Endodermal cell (in vitro differentiated cells): ENCODE results near the gene FBXO47. TPM values are rescaled to one million over a fixed set of nuclear protein-coding genes. Genes with fewer than 3 reads are reported as not detected.

Source experiments
- DNase-seq: peaks from one replicate; pipeline ENCODE4 v3.0.0-alpha.2; 2017
- H3K27ac ChIP-seq: 2 replicates; pipeline ENCODE4 v1.5.1; 2013; ENCODE audit warnings: mild to moderate bottlenecking, low read depth, low read length, moderate library complexity
- H3K27me3 ChIP-seq: 2 replicates; pipeline ENCODE4 v1.6.1; 2013; ENCODE audit warnings: mild to moderate bottlenecking, low read length, moderate library complexity; ENCODE audit not compliant: insufficient read depth, control insufficient read depth, poor library complexity, severe bottlenecking
- H3K36me3 ChIP-seq: 2 replicates; pipeline ENCODE4 v1.7.0; 2013; ENCODE audit warnings: mild to moderate bottlenecking, low read length, moderate library complexity; ENCODE audit not compliant: control insufficient read depth, insufficient read depth
- H3K4me1 ChIP-seq: one replicate; pipeline ENCODE4 v1.7.0; 2013; ENCODE audit warnings: low read length; ENCODE audit not compliant: control insufficient read depth, insufficient read depth
- H3K4me3 ChIP-seq: 2 replicates; pipeline ENCODE4 v1.5.1; 2013; ENCODE audit warnings: mild to moderate bottlenecking, low read length, moderate library complexity
- H3K9ac ChIP-seq: 2 replicates; pipeline ENCODE4 v1.6.1; 2013; ENCODE audit warnings: mild to moderate bottlenecking, low read length, moderate library complexity; ENCODE audit not compliant: poor library complexity, severe bottlenecking; ENCODE audit errors: extremely low read depth
- H3K9me3 ChIP-seq: 2 replicates; pipeline ENCODE4 v1.6.1; 2013; ENCODE audit warnings: mild to moderate bottlenecking, low read length, moderate library complexity; ENCODE audit not compliant: control insufficient read depth
- H3K27ac Mint-ChIP-seq: 2 replicates; pipeline ENCODE4 v1.8.0; 2020; ENCODE audit warnings: mixed read lengths
- H3K27me3 Mint-ChIP-seq: 2 replicates; pipeline ENCODE4 v1.8.0; 2021; ENCODE audit warnings: mild to moderate bottlenecking, mixed read lengths; ENCODE audit not compliant: insufficient read depth
- H3K36me3 Mint-ChIP-seq: 2 replicates; pipeline ENCODE4 v1.8.0; 2020; ENCODE audit warnings: low read depth, mixed read lengths
- H3K4me1 Mint-ChIP-seq: 2 replicates; pipeline ENCODE4 v1.8.0; 2020; ENCODE audit warnings: mixed read lengths
- H3K4me3 Mint-ChIP-seq: 2 replicates; pipeline ENCODE4 v1.8.0; 2020; ENCODE audit warnings: mild to moderate bottlenecking, moderate library complexity, mixed read lengths
- H3K9me3 Mint-ChIP-seq: 2 replicates; pipeline ENCODE4 v1.8.0; 2020; ENCODE audit warnings: mild to moderate bottlenecking, mixed read lengths
- CTCF ChIP-seq: fragments of 200-600 bp; sonication (generic); conservative IDR thresholded peaks from 2 replicates; pipeline ENCODE4 v1.5.0; 2021; ENCODE audit warnings: antibody characterized with exemption, mild to moderate bottlenecking
- WGBS, 2 experiments: methylation state at CpG; one replicate each; pipeline versions ENCODE4 v1.1.5 to v1.1.7; 2013; ENCODE audit warnings: missing lambda C conversion rate in 2 of 2, mixed read lengths in 1 of 2; ENCODE audit not compliant: insufficient coverage in 1 of 2, insufficient read length in 1 of 2; 5-methylcytosine and 5-hydroxymethylcytosine counted together
- total RNA-seq, 2 donors: library from RNA; stranded (reverse); fragmentation: NEBNext Ultra II Directional in 1 of 2; extraction: Animal tissue kit (Norgen Biotek cat#: 25700) in 1 of 2; gene quantifications; 2 replicates in 1 of 2; 3 replicates in 1 of 2; pipeline ENCODE4 v1.2.1, GENCODE V29; 2021

Gene FBXO47
- total RNA-seq, 2 donors from 2014 or later: not detected

GRCh38 chr17:39011907-39012468 is 44.8 kb upstream of the FBXO47 start:
- Mint-ChIP-seq H3K4me1 (peaks cover 16% of the 10 kb centered on the region), H3K27ac (peak overlapping the region; percentile 10), H3K4me3 (peak overlapping the region; percentile 45), H3K27me3 (peaks cover 7% of the 10 kb centered on the region), H3K9me3 (peaks cover 2% of the 10 kb centered on the region), H3K36me3 (no peaks in the 10 kb centered on the region)
- H3K9me3 ChIP-seq: no peaks in the 10 kb centered on the region
- H3K4me3 ChIP-seq: no peak overlapping the region
- peak; percentile 94 for DNase-seq
- no peak overlapping the region for H3K27ac ChIP-seq
- no peak overlapping the region for H3K9ac ChIP-seq
- TF ChIP-seq CTCF: peak; percentile 71
- H3K36me3 ChIP-seq: no peaks in the 10 kb centered on the region
- no peaks in the 10 kb centered on the region for H3K4me1 ChIP-seq
- no peaks in the 10 kb centered on the region for H3K27me3 ChIP-seq
- 25 to 35% methylated on average over 4 to 14 of the region's 14 CpGs for WGBS, 2 experiments

GRCh38 chr17:39009581-39010001 is 42.4 kb upstream of the FBXO47 start:
- Histone ChIP-seq H3K9ac (no peak overlapping the region), H3K27me3 (no peaks in the 10 kb centered on the region), H3K27ac (no peak overlapping the region), H3K36me3 (no peaks in the 10 kb centered on the region), H3K9me3 (no peaks in the 10 kb centered on the region), H3K4me1 (no peaks in the 10 kb centered on the region), H3K4me3 (no peak overlapping the region)
- no peak for DNase-seq
- WGBS, 2 experiments: 70 to 85% methylated on average over 2 to 3 of the region's 3 CpGs
- H3K27ac Mint-ChIP-seq: no peak overlapping the region
- peaks cover 5% of the 10 kb centered on the region for H3K27me3 Mint-ChIP-seq
- no peak overlapping the region for H3K4me3 Mint-ChIP-seq
- H3K9me3 Mint-ChIP-seq: peaks cover 2% of the 10 kb centered on the region
- no peak for TF ChIP-seq CTCF
- peaks cover 14% of the 10 kb centered on the region for H3K4me1 Mint-ChIP-seq
- H3K36me3 Mint-ChIP-seq: no peaks in the 10 kb centered on the region

GRCh38 chr17:39008633-39009032 is 41.4 kb upstream of the FBXO47 start:
- WGBS, 2 experiments: 96 to 100% methylated on average over 1 to 2 of the region's 2 CpGs

More at GRCh38 chr17:39008633-39009032, 41.4 kb upstream of the FBXO47 start:
- Mint-ChIP-seq H3K9me3 (peaks cover 2% of the 10 kb centered on the region), H3K27ac (no peak overlapping the region), H3K36me3 (no peaks in the 10 kb centered on the region), H3K4me3 (no peak overlapping the region), H3K27me3 (peaks cover 4% of the 10 kb centered on the region), H3K4me1 (peaks cover 9% of the 10 kb centered on the region)
- H3K36me3 ChIP-seq: no peaks in the 10 kb centered on the region
- no peak for TF ChIP-seq CTCF
- no peaks in the 10 kb centered on the region for H3K9me3 ChIP-seq
- H3K4me3 ChIP-seq: no peak overlapping the region
- H3K27me3 ChIP-seq: no peaks in the 10 kb centered on the region
- H3K4me1 ChIP-seq: no peaks in the 10 kb centered on the region
- no peak overlapping the region for H3K9ac ChIP-seq
- no peak overlapping the region for H3K27ac ChIP-seq
- no peak for DNase-seq
